Osteocyte (in vitro differentiated cells): Measurements from ENCODE around the gene RWDD1. TPM values are rescaled to one million over a fixed set of nuclear protein-coding genes. Genes with fewer than 3 reads are reported as not detected.

ENCODE experiments used
- DNase-seq: peaks from one replicate; pipeline ENCODE4 v3.0.0; 2021; ENCODE audit warnings: mixed read lengths; ENCODE audit not compliant: unreplicated experiment; ENCODE audit errors: extremely low spot score
- H3K27ac Mint-ChIP-seq: one replicate; pipeline ENCODE4 v1.8.0; 2021; ENCODE audit warnings: mild to moderate bottlenecking, mixed read lengths; ENCODE audit not compliant: unreplicated experiment
- H3K27me3 Mint-ChIP-seq: one replicate; pipeline ENCODE4 v1.8.0; 2021; ENCODE audit warnings: mixed read lengths; ENCODE audit not compliant: unreplicated experiment
- H3K36me3 Mint-ChIP-seq: one replicate; pipeline ENCODE4 v1.8.0; 2021; ENCODE audit warnings: mixed read lengths; ENCODE audit not compliant: unreplicated experiment
- H3K4me1 Mint-ChIP-seq: one replicate; pipeline ENCODE4 v1.8.0; 2021; ENCODE audit warnings: mixed read lengths; ENCODE audit not compliant: unreplicated experiment
- H3K4me3 Mint-ChIP-seq: one replicate; pipeline ENCODE4 v1.8.0; 2021; ENCODE audit warnings: mild to moderate bottlenecking, moderate library complexity, mixed read lengths; ENCODE audit not compliant: unreplicated experiment
- H3K9me3 Mint-ChIP-seq: one replicate; pipeline ENCODE4 v1.8.0; 2021; ENCODE audit warnings: mixed read lengths; ENCODE audit not compliant: unreplicated experiment
- CTCF ChIP-seq: fragments of 200-600 bp; sonication (generic); IDR thresholded peaks from 2 replicates; pipeline ENCODE4 v1.5.0; 2021; ENCODE audit warnings: antibody characterized with exemption, mild to moderate bottlenecking, moderate library complexity
- total RNA-seq: library from RNA; stranded (reverse); gene quantifications from 2 replicates; pipeline ENCODE4 v1.2.1, GENCODE V29; 2021

Gene RWDD1
- total RNA-seq, 1 donor from 2014 or later: 37.2 TPM

- no peak for DNase-seq
- H3K27me3 Mint-ChIP-seq: peaks cover 22% of the 10 kb centered on the region
- H3K36me3 Mint-ChIP-seq: no peaks in the 10 kb centered on the region
- H3K4me1 Mint-ChIP-seq: no peaks in the 10 kb centered on the region
- H3K9me3 Mint-ChIP-seq: no peaks in the 10 kb centered on the region
- H3K4me3 Mint-ChIP-seq: no peak overlapping the region
- H3K27ac Mint-ChIP-seq: no peak overlapping the region
- no peak for TF ChIP-seq CTCF
Observed at GRCh38 chr6:116563830-116564229, 7.5 kb upstream of the RWDD1 start.

GRCh38 chr6:116564311-116564710, 7.0 kb upstream of the RWDD1 start:
- H3K9me3 Mint-ChIP-seq: no peaks in the 10 kb centered on the region
- TF ChIP-seq CTCF: no peak
- no peaks in the 10 kb centered on the region for H3K4me1 Mint-ChIP-seq
- peaks cover 22% of the 10 kb centered on the region for H3K27me3 Mint-ChIP-seq
- no peak overlapping the region for H3K27ac Mint-ChIP-seq
- no peak overlapping the region for H3K4me3 Mint-ChIP-seq
- DNase-seq: no peak
- H3K36me3 Mint-ChIP-seq: no peaks in the 10 kb centered on the region

- Mint-ChIP-seq H3K4me3 (no peak overlapping the region), H3K36me3 (no peaks in the 10 kb centered on the region), H3K27me3 (peaks cover 22% of the 10 kb centered on the region), H3K4me1 (peaks cover 6% of the 10 kb centered on the region), H3K9me3 (no peaks in the 10 kb centered on the region), H3K27ac (no peak overlapping the region)
- no peak for DNase-seq
- TF ChIP-seq CTCF: no peak
Observed at GRCh38 chr6:116564921-116565872, 6.1 kb upstream of the RWDD1 start.

GRCh38 chr6:116568111-116568510, 3.2 kb upstream of the RWDD1 start:
- peaks cover 22% of the 10 kb centered on the region for H3K4me1 Mint-ChIP-seq
- H3K36me3 Mint-ChIP-seq: no peaks in the 10 kb centered on the region
- H3K27me3 Mint-ChIP-seq: peaks cover 22% of the 10 kb centered on the region
- no peak overlapping the region for H3K27ac Mint-ChIP-seq
- H3K4me3 Mint-ChIP-seq: no peak overlapping the region
- no peaks in the 10 kb centered on the region for H3K9me3 Mint-ChIP-seq
- TF ChIP-seq CTCF: no peak
- no peak for DNase-seq
